ENCODE data around the gene SHISA9. TPM values are rescaled to one million over a fixed set of nuclear protein-coding genes. Genes with fewer than 3 reads are reported as not detected.

Gene SHISA9
- total and polyA plus RNA-seq, 2 donors from 2014 or later = 0.95 to 2.8 TPM

GRCh38 chr16:13245713-13246377 lies 344.4 kb downstream of the SHISA9 start:
- no peaks in the 10 kb centered on the region for H3K36me3 ChIP-seq (ENCODE audit: control insufficient read depth in 2 of 3, insufficient read depth in 3 of 3, low read length in 3 of 3)
- H3K4me3 ChIP-seq (ENCODE audit: low read length in 3 of 3) = no peak overlapping the region
- DNase-seq (peak in 2 of 5 donors; percentile 1 to 18), FAIRE-seq (no peak)
- H3K27me3 ChIP-seq (ENCODE audit: control insufficient read depth, insufficient read depth, low read length) = no peaks in the 10 kb centered on the region
- no peak overlapping the region for H3K9ac ChIP-seq (ENCODE audit: low read length in 3 of 3)
- H3K27ac ChIP-seq (ENCODE audit: low read depth in 2 of 2, low read length in 2 of 2) = no peak overlapping the region
- H3K4me1 ChIP-seq (ENCODE audit: control insufficient read depth in 2 of 3, insufficient read depth in 2 of 3, low read depth in 1 of 3, low read length in 3 of 3) = no peaks in the 10 kb centered on the region
- no peak for TF ChIP-seq CTCF (IDR thresholded peaks at IDR 0.05; ENCODE audit: borderline replicate concordance, extremely low read depth, insufficient read depth)
- no peaks in the 10 kb centered on the region for H3K9me3 ChIP-seq (ENCODE audit: control insufficient read depth in 2 of 3, insufficient read depth in 1 of 3, low read length in 3 of 3)
- intact Hi-C loops (cut with DNase I) = no loop called here

GRCh38 chr16:13254998-13255614 lies 353.7 kb downstream of the SHISA9 start:
- Histone ChIP-seq H3K9ac (ENCODE audit: low read length in 3 of 3) (no peak overlapping the region), H3K27me3 (ENCODE audit: control insufficient read depth, insufficient read depth, low read length) (no peaks in the 10 kb centered on the region), H3K4me3 (ENCODE audit: low read length in 3 of 3) (no peak overlapping the region), H3K4me1 (ENCODE audit: control insufficient read depth in 2 of 3, insufficient read depth in 2 of 3, low read depth in 1 of 3, low read length in 3 of 3) (no peaks in the 10 kb centered on the region), H3K9me3 (ENCODE audit: control insufficient read depth in 2 of 3, insufficient read depth in 1 of 3, low read length in 3 of 3) (peaks cover 0 to 4% (median 0%) of the 10 kb centered on the region in 3 donors), H3K36me3 (ENCODE audit: control insufficient read depth in 2 of 3, insufficient read depth in 3 of 3, low read length in 3 of 3) (no peaks in the 10 kb centered on the region), H3K27ac (ENCODE audit: low read depth in 2 of 2, low read length in 2 of 2) (no peak overlapping the region)
- no peak for DNase-seq
- TF ChIP-seq CTCF (IDR thresholded peaks at IDR 0.05; ENCODE audit: borderline replicate concordance, extremely low read depth, insufficient read depth) = no peak
- no peak for FAIRE-seq
- intact Hi-C loops (cut with DNase I) = no loop called here

- FAIRE-seq (no peak), DNase-seq (no peak)
- no peaks in the 10 kb centered on the region for H3K4me1 ChIP-seq (ENCODE audit: control insufficient read depth in 2 of 3, insufficient read depth in 2 of 3, low read depth in 1 of 3, low read length in 3 of 3)
- TF ChIP-seq CTCF (IDR thresholded peaks at IDR 0.05; ENCODE audit: borderline replicate concordance, extremely low read depth, insufficient read depth) = no peak
- intact Hi-C loops (cut with DNase I) = no loop called here
- no peaks in the 10 kb centered on the region for H3K36me3 ChIP-seq (ENCODE audit: control insufficient read depth in 2 of 3, insufficient read depth in 3 of 3, low read length in 3 of 3)
- no peak overlapping the region for H3K27ac ChIP-seq (ENCODE audit: low read depth in 2 of 2, low read length in 2 of 2)
- no peak overlapping the region for H3K9ac ChIP-seq (ENCODE audit: low read length in 3 of 3)
- H3K4me3 ChIP-seq (ENCODE audit: low read length in 3 of 3) = no peak overlapping the region
- peaks cover 0 to 4% (median 0%) of the 10 kb centered on the region in 3 donors for H3K9me3 ChIP-seq (ENCODE audit: control insufficient read depth in 2 of 3, insufficient read depth in 1 of 3, low read length in 3 of 3)
- no peaks in the 10 kb centered on the region for H3K27me3 ChIP-seq (ENCODE audit: control insufficient read depth, insufficient read depth, low read length)
Observed at GRCh38 chr16:13262270-13263090, 361.1 kb downstream of the SHISA9 start.

All from kidney (tissue), 14 donors.